Sciatic nerve (tissue), 2 donors: ENCODE measurements around the gene ANKIB1. TPM values are rescaled to one million over a fixed set of nuclear protein-coding genes. Genes with fewer than 3 reads are reported as not detected.

Experiments
- ATAC-seq: fragments of 200-7000 bp; cut with Tn5 transposase; one replicate; pipeline ENCODE4 v1.9.1; 2020; ENCODE audit warnings: mild to moderate bottlenecking, moderate library complexity
- DNase-seq: peaks from one replicate; pipeline ENCODE4 v3.0.0-alpha.2; 2020; ENCODE audit warnings: low spot score
- intact Hi-C: fragments of 100-400 bp; cut with DNase I; formaldehyde crosslinking; loops from one replicate; pipeline ENCODE4 v1.14.2; 2022
- total RNA-seq: library from RNA; stranded (reverse); fragmentation: NEBNext Ultra II Directional; extraction: Animal tissue kit (Norgen Biotek cat#: 25700); gene quantifications from one replicate; pipeline ENCODE4 v1.2.1, GENCODE V29; 2021
- donor health status: DM: no; HTN: no; CAD: no.
- donor health status: DM: no; HTN: no; CAD: no.

The ANKIB1 gene
- total RNA-seq, 1 donor from 2014 or later = 76.8 TPM

DNA sequence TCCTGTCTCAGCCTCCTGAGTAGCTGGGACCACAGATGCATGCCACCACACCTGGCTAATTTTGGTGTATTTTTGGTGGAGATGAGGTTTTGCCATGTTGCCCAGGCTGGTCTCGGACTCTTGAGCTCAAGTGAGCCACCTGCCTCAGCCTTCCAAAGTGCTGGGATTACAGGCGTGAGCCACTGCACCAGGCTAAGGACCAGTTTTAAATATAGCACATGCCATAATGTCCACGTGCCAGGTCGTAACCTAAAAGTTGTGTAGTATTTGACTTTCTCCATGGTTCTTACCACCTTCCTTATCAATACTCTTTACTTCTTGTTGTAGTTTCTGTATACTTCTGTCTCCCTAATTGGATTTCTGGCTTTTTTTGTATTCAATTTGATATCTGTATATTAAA is 13.3 kb downstream of the ANKIB1 start:
- DNase-seq (no peak), ATAC-seq (no peak)
- intact Hi-C loops = no loop called here

DNA sequence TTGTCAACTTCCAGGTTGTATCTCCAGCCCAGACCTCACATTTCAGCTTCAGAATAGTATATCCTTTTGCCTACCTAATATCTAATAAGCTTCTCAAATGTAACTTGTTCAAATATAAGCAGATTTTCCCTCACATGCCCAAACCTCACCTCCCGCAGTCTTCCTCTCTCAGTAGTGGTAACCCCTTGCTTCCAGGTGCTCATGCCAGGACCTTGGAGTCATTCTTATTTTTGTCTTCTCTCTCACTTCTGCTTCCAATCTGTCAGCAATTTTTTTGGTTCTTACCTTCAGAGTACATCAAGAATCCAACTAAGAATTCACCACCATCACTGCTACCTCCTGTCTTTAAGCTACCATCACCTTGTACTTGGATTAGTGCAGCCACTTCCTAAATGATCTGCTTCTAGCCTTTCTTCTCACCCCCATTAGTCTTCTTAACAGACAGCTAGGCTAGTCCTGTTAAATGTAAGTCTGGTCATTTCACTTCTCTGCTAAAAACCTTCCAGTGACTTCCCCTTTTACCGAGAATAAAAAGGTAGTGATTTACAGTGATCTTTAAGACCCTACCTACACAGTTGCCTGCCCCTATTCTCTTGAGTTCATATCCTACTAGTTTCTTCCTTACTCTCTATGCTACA is 14.0 kb downstream of the ANKIB1 start:
- DNase-seq = no peak
- ATAC-seq = no peak
- intact Hi-C loops = no loop called here

DNA sequence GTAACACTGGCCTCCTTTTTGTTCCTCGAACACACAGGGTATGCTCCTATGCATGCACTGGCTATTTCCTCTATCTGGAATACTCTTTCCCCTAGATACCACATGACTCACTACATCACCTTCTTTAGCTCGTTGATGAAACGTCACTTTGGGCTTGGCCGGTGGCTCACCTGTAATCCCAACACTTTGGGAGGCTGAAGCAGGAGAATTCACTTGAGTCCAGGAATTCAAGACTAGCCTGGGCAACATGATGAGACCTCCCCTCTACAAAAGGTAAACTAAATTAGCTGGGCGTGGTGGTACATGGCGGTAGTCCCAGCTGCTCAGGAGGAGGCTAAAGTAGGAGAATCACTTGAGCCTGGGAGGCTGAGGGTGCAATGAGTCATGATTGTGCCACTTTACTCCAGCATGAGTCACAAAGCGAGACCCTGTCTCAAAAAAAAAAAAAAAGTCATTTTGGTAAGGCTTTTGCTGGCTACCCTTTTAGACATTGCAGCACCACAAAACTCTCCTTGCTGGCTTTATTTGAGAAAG is 14.5 kb downstream of the ANKIB1 start:
- ATAC-seq (no peak), DNase-seq (no peak)
- intact Hi-C loops = no loop called here

DNA sequence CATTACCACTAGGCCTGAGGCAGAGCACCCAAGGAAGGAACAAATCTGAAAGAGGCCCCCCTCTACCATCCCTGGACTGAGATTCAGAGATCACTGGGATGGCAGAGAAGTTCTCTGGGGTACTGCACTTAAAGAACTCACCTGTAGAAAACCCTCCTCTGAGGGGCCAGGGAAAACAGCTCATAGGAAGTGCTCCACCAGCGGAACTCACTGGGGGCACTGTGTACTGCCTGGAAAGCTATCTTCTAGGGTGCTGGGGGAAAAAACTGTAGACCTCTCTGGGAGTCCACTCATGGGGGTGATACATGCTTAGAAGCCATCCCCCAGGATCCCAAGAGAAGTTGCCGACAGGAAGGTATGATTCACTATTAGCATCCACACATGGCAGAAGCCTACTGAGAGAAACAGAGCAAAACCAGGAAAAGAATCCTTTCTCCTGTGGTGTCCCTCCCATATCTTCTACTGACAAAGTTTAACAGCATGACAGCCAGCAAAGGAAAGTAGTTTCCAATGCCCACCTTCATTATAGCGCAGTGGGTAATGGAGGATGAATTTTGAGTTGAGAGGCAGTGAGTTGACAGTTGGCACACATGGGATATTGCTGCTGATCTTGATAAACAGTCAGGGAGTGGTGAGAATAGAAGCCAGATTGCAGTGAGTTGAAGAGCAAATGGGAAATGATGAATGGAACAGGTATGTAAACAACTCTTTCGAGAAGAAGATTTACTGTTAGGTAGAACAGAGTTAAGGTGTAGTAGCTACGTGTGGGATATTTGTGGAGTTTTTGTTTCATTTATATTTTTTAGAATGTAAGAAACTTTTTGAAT is 20.9 kb downstream of the ANKIB1 start:
- intact Hi-C loops = no loop called here
- DNase-seq = no peak
- no peak for ATAC-seq

DNA sequence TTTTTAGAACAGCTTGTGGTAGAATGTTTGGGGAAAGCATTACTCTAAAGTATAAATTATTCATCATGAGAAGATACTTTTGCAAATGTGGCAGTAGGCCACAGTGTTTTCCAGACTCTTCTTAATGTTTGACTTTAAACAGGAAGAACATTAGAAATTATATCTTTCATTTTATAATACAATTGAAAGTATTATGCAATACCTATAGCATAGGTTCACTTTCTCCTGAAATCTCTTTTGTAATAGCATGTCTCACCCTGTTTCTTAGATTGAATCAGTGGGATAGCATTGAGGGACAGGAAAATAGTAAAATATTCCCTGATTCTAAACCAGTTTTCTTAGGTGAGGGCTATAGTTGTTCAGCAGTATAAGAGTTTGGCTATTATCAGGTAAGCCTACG is 23.1 kb downstream of the ANKIB1 start:
- DNase-seq (no peak), ATAC-seq (no peak)
- intact Hi-C loops = no loop called here

DNA sequence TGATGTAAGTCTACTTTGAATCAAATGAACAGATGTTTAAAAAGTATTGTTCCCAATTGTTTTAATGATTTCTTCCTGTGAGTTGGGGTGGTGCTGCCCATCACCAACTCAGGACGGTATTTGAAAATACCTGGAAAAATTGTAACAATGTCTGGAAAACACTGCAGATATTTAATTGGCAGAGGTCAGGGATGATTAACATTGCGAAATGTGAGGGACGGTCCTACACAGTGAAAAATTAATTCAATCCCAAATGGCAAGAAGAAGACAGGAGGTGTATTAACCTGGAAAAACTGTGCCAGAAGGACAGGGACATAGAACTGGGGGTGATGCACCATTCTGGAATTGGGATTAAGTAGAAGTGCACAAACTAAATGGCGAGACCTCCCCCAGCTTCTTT is 29.6 kb downstream of the ANKIB1 start:
- no peak for DNase-seq
- intact Hi-C loops = no loop called here
- no peak for ATAC-seq

DNA sequence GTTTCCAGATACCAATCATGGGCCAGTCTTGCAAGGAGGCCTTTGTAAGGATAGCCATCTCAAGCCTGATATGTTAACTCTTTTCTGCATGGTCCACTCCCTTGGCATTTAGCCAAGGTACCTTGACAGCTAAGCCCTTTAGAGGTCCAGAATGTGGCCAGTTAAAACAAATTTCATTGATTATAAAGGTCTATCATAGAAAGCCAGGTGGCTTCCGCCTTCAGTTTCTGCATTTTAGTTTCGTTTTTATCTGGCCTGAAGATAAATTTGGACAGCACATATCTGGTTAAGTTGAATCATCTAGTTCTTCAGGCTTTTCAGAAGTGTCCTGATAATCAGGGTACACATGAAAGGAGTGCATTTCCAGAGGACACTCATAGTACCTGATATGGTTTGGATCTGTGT is 30.7 kb downstream of the ANKIB1 start:
- DNase-seq = no peak
- intact Hi-C loops = no loop called here
- no peak for ATAC-seq

DNA sequence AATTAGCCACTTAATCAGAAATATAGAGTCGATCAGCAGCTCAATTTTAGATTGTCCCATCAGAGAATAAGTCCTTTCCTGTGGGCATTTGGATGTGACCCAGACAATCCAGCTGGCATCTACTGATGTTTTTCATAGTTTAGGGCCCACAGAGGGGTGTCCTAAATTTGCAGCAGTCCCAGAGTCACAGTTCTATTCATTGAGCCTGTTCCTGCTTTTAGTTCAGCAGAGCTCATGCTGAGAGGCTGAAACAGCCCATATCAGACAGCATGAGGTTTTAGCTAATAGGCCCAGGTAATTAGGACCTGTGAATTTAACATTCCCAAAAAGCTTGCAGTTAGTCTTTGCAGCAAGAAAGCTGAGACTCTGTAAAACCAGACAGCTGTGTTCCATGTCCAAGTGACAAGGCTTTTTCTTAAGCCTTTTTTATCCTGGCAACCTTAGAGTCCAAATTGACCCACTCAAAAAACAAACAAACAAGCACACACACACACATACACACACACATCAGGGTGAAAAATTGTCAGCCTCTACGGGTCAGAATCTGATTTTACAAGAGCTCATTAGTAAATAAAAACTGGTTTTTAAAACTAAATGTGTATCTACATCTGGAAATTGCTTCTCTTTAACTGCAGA is 33.7 kb downstream of the ANKIB1 start:
- ATAC-seq = no peak
- intact Hi-C loops = no loop called here

DNA sequence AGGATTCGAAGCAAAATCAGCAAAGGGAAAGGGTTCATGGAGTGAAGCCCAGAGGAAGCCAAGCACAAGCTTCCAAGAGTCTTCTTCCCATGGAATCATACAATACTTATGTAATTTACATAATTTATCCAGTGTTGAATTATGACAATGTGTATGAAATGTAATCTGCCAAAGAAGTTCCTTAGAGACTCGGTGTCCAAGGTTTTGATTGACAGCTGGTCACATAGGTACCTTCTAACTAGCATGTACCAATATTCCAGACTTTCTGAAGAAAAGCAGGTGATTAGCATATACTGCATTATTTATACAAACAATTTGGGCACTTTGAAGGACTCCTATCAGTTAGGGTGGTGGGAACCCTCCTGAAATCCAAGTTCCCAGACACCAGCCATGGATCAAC is 35.3 kb downstream of the ANKIB1 start:
- intact Hi-C loops = no loop called here
- DNase-seq = no peak
- ATAC-seq = no peak

More for the DNA sequence above, 33.7 kb downstream of the ANKIB1 start:
- DNase-seq = no peak

DNA sequence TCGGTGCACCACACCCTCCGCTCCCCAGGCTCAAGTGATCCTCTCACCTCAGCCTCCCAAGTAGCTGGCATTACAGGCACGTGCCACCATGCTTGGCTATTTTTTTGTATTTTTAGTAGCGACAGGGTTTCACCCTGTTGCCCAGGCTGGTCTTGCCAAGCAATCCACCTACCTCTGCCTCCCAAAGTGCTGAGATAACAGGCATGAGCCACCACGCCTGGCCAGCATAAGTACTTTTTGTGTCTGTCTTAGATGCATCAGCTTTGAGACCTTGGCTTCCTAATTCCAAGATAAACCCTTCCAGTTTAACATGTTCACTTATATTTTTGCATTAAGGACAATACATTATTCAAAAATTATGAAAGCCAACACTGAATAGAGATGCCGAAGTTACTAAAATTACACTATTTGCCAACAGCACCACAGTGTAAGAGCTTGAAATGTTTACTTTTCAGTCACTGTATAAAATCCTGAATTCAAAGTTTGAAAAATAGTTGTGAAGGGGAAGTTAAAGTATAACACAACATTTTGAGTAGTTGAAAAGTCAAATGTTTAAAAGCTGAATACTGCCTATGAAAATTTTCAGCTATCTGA is 36.5 kb downstream of the ANKIB1 start:
- DNase-seq = no peak
- ATAC-seq = no peak
- intact Hi-C loops = no loop called here

DNA sequence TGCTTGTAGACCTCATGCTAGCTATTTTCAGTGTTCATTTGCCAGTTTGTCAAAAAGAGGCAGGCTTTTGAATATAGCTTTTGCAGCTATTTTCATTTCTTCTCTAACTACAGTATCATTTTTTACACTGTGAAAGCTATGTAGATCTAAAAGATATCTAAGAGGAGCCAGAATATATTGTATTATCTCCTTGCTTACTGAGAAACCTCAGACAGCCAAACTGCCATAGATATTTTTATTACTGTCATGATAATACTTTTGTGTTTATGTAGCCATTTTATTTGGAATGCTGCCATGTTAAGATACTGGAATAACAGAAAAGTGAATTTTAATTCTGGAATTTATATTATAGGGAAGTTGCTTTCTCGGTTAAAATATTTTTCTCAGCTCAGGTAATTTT is 37.2 kb downstream of the ANKIB1 start:
- no peak for DNase-seq
- no peak for ATAC-seq
- intact Hi-C loops = no loop called here

DNA sequence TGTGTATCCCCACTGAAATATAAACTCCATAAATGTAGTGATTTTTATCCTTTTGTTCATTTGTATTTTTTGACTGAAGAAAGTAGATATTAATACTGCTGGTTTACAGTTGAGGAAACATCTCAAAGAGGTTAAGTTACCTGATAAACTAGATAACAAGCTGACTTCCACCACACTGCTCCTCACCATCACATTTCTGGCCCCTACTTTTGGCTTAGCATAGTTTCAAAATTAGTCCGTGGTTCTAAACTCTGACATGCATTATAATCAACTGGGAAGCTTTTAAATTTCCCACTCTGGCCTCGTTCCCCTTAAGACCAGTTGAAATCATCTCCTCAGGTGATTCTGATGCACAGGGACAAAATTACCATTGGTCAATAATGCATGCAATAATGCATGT is 43.5 kb downstream of the ANKIB1 start:
- intact Hi-C loops = no loop called here
- DNase-seq (no peak), ATAC-seq (no peak)

DNA sequence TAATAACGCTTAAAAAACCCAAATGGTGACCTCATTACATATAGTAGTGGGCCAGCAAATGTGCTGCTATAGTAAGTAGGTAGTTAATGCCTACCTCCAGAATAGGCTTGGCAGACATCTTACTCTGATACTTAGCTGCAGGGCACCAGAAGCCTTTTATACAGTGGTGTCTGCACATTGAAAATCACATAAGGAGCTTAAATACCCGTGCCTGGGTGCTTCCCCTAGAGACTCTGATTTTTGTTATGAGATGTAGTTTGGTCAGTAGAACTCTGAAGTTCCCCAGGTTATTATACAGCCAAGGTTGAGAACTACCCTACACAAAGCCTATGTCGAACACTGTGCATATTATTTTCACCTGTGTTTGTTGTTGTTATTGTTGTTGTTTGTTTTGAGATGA is 47.2 kb downstream of the ANKIB1 start:
- ATAC-seq = no peak
- no peak for DNase-seq
- intact Hi-C loops = no loop called here

DNA sequence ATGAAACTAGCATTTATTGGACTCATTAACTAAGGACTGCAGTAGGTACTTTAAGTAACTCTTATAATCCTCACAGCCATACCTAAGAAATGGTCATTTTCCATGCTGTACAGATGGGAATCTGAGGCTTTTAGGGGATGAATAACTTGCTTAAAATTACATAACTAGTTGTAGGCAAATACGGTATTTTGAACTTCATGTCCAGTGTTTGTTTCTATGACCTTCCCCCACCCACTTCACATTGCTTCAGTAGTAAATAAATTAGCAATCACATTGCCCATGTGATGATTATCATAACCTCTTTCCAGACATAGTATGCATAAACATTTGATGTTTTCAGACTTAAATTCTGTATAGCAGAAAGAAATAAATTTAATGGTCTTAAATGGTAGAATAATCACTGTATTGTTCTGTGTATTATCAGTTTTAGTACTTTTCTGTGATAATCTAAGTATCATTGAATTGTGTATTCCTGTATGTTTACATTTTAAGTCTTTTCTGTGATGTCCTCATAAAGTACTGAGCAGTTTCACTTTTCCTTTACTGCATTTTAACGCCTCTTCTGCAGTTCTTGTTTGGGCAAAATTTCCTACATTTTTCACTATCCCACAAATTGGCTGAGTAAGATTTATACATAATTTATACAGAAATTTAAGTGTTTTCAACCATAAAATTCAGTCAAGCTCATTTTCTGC is 48.3 kb downstream of the ANKIB1 start:
- ATAC-seq (no peak), DNase-seq (no peak)
- intact Hi-C loops = no loop called here

DNA sequence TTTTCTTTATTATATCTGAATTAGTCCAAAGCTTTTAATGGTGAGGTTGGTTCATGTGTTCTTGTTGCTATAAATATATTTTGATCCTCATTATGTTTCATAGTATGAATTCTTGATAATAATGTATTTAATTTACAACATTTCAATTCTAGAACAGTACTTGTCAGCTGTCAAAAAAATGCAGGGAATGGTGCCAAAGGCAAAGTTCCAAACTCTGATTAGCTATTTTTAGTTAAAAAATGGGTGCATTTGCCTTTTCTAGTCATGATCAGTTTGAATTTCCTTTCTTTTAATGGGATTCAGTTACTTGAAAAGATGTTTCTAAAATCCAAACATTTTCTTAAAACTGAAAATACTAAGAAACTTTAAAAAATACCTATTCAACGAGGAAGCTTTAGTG is 49.6 kb downstream of the ANKIB1 start:
- DNase-seq (no peak), ATAC-seq (no peak)
- intact Hi-C loops = no loop called here

DNA sequence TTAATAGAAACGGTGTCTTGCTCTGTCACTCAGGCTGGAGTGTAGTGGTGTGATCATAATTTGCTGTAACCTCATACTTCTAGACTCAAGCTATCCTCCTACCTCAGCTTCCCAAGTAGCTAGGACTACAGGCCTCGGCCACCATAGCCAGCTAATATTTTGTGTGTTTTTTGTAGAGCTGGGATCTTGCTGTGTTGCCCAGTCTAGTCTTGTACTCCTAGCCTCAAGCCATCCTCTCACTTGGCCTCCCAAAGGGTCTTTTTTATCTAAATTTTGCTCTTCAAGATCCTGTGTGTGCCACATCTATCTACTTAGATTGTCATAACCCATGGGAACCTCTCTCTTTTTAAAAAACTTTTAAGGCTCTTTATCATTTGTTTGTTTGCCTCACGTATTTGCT is 50.5 kb downstream of the ANKIB1 start:
- ATAC-seq (no peak), DNase-seq (no peak)
- intact Hi-C loops = no loop called here

DNA sequence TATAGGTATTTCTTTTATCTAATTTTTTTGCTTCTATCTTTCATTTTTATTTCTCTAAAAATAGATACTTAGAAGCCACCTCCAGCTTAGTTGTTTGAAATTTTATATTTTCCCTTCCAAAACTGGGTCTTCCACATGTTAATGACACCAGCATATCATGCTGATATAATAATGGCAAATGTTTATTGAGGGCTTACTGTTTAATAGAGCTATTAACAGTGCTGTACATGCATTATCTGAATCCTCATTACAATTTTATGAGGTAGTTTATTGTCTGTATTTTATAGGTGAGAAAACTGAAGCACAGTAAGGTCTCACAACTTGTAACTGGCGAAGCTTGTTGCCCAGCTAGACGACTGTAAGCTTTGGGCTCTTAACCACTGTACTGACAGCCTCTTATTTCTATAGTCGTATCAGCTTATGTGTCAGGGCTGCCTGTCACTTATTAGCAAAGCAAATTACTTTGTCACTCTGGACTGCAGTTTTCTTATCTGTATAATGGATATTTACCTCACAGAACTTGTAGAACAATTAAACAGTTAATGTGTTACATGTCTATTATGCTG is 51.2 kb downstream of the ANKIB1 start:
- intact Hi-C loops = no loop called here
- ATAC-seq (no peak), DNase-seq (no peak)

DNA sequence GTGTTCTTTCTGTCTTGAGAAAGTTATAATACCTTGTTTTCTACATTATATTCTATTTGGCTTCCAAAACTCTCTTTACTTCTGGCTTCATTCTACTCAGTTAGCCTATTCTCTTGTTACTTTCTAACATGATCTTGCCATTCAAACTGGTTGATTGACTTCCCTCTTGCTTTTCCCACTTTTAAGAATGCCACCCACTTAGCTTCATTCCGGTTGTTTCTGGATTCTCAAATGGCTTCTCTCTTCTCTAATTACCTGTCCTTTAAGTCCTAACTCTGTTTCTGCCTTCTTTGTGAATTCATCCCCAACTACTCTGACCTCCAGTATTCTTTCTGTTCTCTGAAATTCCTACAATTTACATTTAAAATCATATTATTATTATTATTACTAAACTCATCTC is 52.0 kb downstream of the ANKIB1 start:
- intact Hi-C loops = no loop called here
- DNase-seq (no peak), ATAC-seq (no peak)

DNA sequence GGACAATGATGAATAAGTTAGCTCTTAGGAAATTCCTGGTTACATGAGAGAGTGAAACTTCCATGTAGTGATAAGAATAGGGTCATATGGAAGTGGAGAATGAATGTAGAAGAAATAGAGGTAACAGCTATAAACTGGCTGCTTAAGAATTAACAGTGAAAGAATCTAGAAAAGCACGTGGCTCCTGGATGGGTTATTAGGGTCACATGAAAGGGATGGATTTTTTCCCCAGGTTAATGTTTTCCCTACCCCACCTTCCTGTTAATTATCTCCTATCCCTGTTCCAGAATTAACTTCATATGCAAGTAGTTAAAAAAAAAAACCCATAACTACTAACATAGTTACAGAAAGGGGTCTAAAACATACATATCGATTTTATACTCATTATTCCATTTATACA is 58.0 kb downstream of the ANKIB1 start:
- intact Hi-C loops = no loop called here
- no peak for ATAC-seq
- no peak for DNase-seq
